Neural cell (in vitro differentiated cells): ENCODE data around the gene SULT1A3. TPM values are rescaled to one million over a fixed set of nuclear protein-coding genes. Genes with fewer than 3 reads are reported as not detected.
"Not testable (repeated sequence)": the region's sequence is repeated elsewhere in the genome, so short reads cannot be mapped to it uniquely, and the experiment has no call there.

Experiments used
- H2AFZ ChIP-seq: fragments of 200-600, 300-800 bp; sonication (generic), shearing (Covaris generic); 2 replicates; pipeline ENCODE4 v1.6.0; 2014; ENCODE audit warnings: low read depth, mild to moderate bottlenecking, antibody characterized with exemption, low read length, moderate library complexity
- H3F3A ChIP-seq: fragments of 200-600 bp; shearing (Covaris generic); 2 replicates; pipeline ENCODE4 v1.6.1; 2016; ENCODE audit warnings: mild to moderate bottlenecking, moderate library complexity, mixed read lengths, antibody characterized with exemption, low read length; ENCODE audit not compliant: insufficient read depth, poor library complexity, severe bottlenecking
- H3K27ac ChIP-seq: fragments of 200-600, 300-800 bp; sonication (generic), shearing (Covaris generic); 2 replicates; pipeline ENCODE4 v1.5.1; 2014; ENCODE audit warnings: mild to moderate bottlenecking, low read length, moderate library complexity
- H3K27me3 ChIP-seq: fragments of 300-800, 200-600 bp; sonication (generic), shearing (Covaris generic); 2 replicates; pipeline ENCODE4 v1.6.0; 2014; ENCODE audit warnings: mild to moderate bottlenecking, low read depth, low read length, moderate library complexity; ENCODE audit not compliant: insufficient read depth
- H3K36me3 ChIP-seq: fragments of 300-800, 200-600 bp; sonication (generic), shearing (Covaris generic); 2 replicates; pipeline ENCODE4 v1.5.1; 2014; ENCODE audit warnings: mild to moderate bottlenecking, antibody characterized with exemption, low read length, moderate library complexity; ENCODE audit not compliant: insufficient read depth
- H3K4me2 ChIP-seq: fragments of 300-800, 200-600 bp; sonication (generic), shearing (Covaris generic); 2 replicates; pipeline ENCODE4 v1.6.0; 2014; ENCODE audit warnings: mild to moderate bottlenecking, low read length
- H3K4me3 ChIP-seq: fragments of 300-800, 200-600 bp; sonication (generic), shearing (Covaris generic); 2 replicates; pipeline ENCODE4 v1.5.1; 2014; ENCODE audit warnings: mild to moderate bottlenecking, low read length, moderate library complexity
- H3K79me2 ChIP-seq: fragments of 200-600 bp; shearing (Covaris generic); replicated peaks from 2 replicates; pipeline ENCODE4 v1.6.0; 2014; ENCODE audit warnings: mild to moderate bottlenecking, low read length, moderate library complexity; ENCODE audit not compliant: insufficient read depth
- H3K9ac ChIP-seq: fragments of 300-800, 200-600 bp; sonication (generic), shearing (Covaris generic); 2 replicates; pipeline ENCODE4 v1.6.1; 2016; ENCODE audit warnings: mild to moderate bottlenecking, low read length, mixed read lengths
- H3K9me2 ChIP-seq: fragments of 200-600 bp; shearing (Covaris generic); 2 replicates; pipeline ENCODE4 v1.6.1; 2016; ENCODE audit warnings: mild to moderate bottlenecking, low read length, mixed read lengths; ENCODE audit not compliant: insufficient read depth
- H3K9me3 ChIP-seq: fragments of 200-600, 300-800 bp; sonication (generic), shearing (Covaris generic); 2 replicates; pipeline ENCODE4 v1.6.1; 2016; ENCODE audit warnings: mild to moderate bottlenecking, mixed run types, low read length, moderate library complexity, mixed read lengths
- H4K20me1 ChIP-seq: fragments of 200-600 bp; shearing (Covaris generic); 2 replicates; pipeline ENCODE4 v1.6.1; 2016; ENCODE audit warnings: mild to moderate bottlenecking, mixed run types; ENCODE audit not compliant: insufficient read depth
- CTCF ChIP-seq: fragments of 450-650 bp; IDR thresholded peaks from 2 replicates; pipeline ENCODE4 v1.5.1; 2014; ENCODE audit warnings: antibody characterized with exemption, mild to moderate bottlenecking, moderate library complexity; ENCODE audit not compliant: poor library complexity, severe bottlenecking
- EP300 ChIP-seq: fragments of 450-650 bp; conservative IDR thresholded peaks from 2 replicates; pipeline ENCODE4 v1.6.1; 2014; ENCODE audit warnings: antibody characterized with exemption, mild to moderate bottlenecking, moderate library complexity; ENCODE audit not compliant: poor library complexity, severe bottlenecking
- EZH2 ChIP-seq: fragments of 200-600, 300-800 bp; shearing (Covaris generic), sonication (generic); IDR thresholded peaks from 2 replicates; pipeline ENCODE4 v1.6.1; 2014; ENCODE audit warnings: antibody characterized with exemption, low read length, borderline replicate concordance, mild to moderate bottlenecking; ENCODE audit not compliant: insufficient read depth, poor library complexity, severe bottlenecking
- MXI1 ChIP-seq: fragments of 450-650 bp; conservative IDR thresholded peaks from 2 replicates; pipeline ENCODE4 v1.6.1; 2014; ENCODE audit warnings: antibody characterized with exemption, mild to moderate bottlenecking; ENCODE audit not compliant: poor library complexity, severe bottlenecking
- POLR2AphosphoS5 ChIP-seq: IDR thresholded peaks from 2 replicates; pipeline ENCODE4 v1.6.1; 2012
- RAD21 ChIP-seq: fragments of 450-650 bp; conservative IDR thresholded peaks from 2 replicates; pipeline ENCODE4 v1.6.1; 2014; ENCODE audit warnings: antibody characterized with exemption, mild to moderate bottlenecking, moderate library complexity
- REST ChIP-seq: IDR thresholded peaks from 2 replicates; pipeline ENCODE4 v1.6.1; 2012; ENCODE audit warnings: borderline replicate concordance
- SMC3 ChIP-seq: fragments of 450-650 bp; conservative IDR thresholded peaks from 2 replicates; pipeline ENCODE4 v1.6.1; 2014; ENCODE audit warnings: antibody characterized with exemption, mild to moderate bottlenecking, moderate library complexity; ENCODE audit not compliant: poor library complexity
- TAF1 ChIP-seq: IDR thresholded peaks from 2 replicates; pipeline ENCODE4 v1.6.1; 2012; ENCODE audit warnings: low read depth
- polyA minus RNA-seq: library from RNA; depleted of rRNA, polyadenylated mRNA; stranded (reverse); fragments of >200 nt; gene quantifications from 2 replicates; pipeline ENCODE4 v1.2.3, GENCODE V29; 2014
- polyA plus RNA-seq: library from polyadenylated mRNA; depleted of rRNA; stranded (reverse); fragments of >200 nt; gene quantifications from 2 replicates; pipeline ENCODE4 v1.2.3, GENCODE V29; 2014

Gene SULT1A3
- 12.1 and 13.2 TPM in 2 replicates for polyA plus RNA-seq
- polyA minus RNA-seq = 1.5 and 4.2 TPM in 2 replicates

GRCh38 chr16:30199049-30199448, at the start of gene SULT1A3:
Gene SULT1A3 (plus strand): TSS chr16:30199255. CDS start chr16:30200729, 1,474 bp downstream.
- H3K27me3 ChIP-seq, H4K20me1 ChIP-seq, H3F3A ChIP-seq, H3K9me2 ChIP-seq, H3K9ac ChIP-seq, H3K27ac ChIP-seq, H3K4me2 ChIP-seq, H2AFZ ChIP-seq, H3K79me2 ChIP-seq, H3K36me3 ChIP-seq, H3K4me3 ChIP-seq, H3K9me3 ChIP-seq: not testable (repeated sequence)

- Histone ChIP-seq H3K9ac (no peak overlapping the region), H3K79me2 (no peaks in the 10 kb centered on the region), H3K36me3 (no peaks in the 10 kb centered on the region), H3K4me3 (no peak overlapping the region), H2AFZ (no peak overlapping the region), H3K27me3 (no peaks in the 10 kb centered on the region), H3K4me2 (no peak overlapping the region), H4K20me1 (no peaks in the 10 kb centered on the region), H3K9me2 (no peaks in the 10 kb centered on the region), H3K27ac (no peak overlapping the region), H3F3A (no peaks in the 10 kb centered on the region), H3K9me3 (no peaks in the 10 kb centered on the region)
- TF ChIP-seq TAF1 (no peak), EP300 (no peak), EZH2 (no peak), REST (no peak), MXI1 (no peak), RAD21 (no peak), SMC3 (no peak), POLR2AphosphoS5 (no peak), CTCF (no peak)
These were observed 48.0 kb upstream of the SULT1A3 start for GRCh38 chr16:30151091-30151490.

- Histone ChIP-seq H3K27me3 (no peaks in the 10 kb centered on the region), H3K27ac (no peak overlapping the region), H3K36me3 (no peaks in the 10 kb centered on the region), H4K20me1 (no peaks in the 10 kb centered on the region), H2AFZ (no peak overlapping the region), H3K9me3 (no peaks in the 10 kb centered on the region), H3K4me2 (no peak overlapping the region), H3K9me2 (no peaks in the 10 kb centered on the region), H3K9ac (no peak overlapping the region), H3K4me3 (no peak overlapping the region), H3K79me2 (no peaks in the 10 kb centered on the region), H3F3A (no peaks in the 10 kb centered on the region)
- TF ChIP-seq POLR2AphosphoS5 (no peak), RAD21 (no peak), CTCF (no peak), MXI1 (no peak), TAF1 (no peak), REST (no peak), SMC3 (no peak), EP300 (no peak), EZH2 (no peak)
These were observed 46.5 kb upstream of the SULT1A3 start for GRCh38 chr16:30152517-30152916.
